ENCODE results near the gene TM7SF2. TPM values are rescaled to one million over a fixed set of nuclear protein-coding genes. Genes with fewer than 3 reads are reported as not detected.

Gene TM7SF2
- total and polyA plus RNA-seq, 2 donors (not counting 1 experiment from before 2014, with no cell fraction given) = 23.9 to 28.5 TPM

GRCh38 chr11:65112546-65113360, 1.1 kb downstream of the TM7SF2 start:
- Mint-ChIP-seq H3K9me3 (ENCODE audit: insufficient read depth) (no peaks in the 10 kb centered on the region), H3K27me3 (no peaks in the 10 kb centered on the region), H3K4me3 (peak overlapping the region; percentile 89), H3K27ac (peak overlapping the region; percentile 81), H3K4me1 (peaks cover 57% of the 10 kb centered on the region)
- peak; percentile 44 for ATAC-seq (ENCODE audit: low read depth)
- DNase-seq = peak; percentile 86
- peak overlapping the region; percentile 80 for H3K9ac ChIP-seq (ENCODE audit: low read length)
- peaks cover 48% of the 10 kb centered on the region for H4K20me1 ChIP-seq (ENCODE audit: control insufficient read depth, insufficient read depth, low read length, poor library complexity, severe bottlenecking)
- no peaks in the 10 kb centered on the region for H3K27me3 ChIP-seq (replicated peaks in 1 of 4; ENCODE audit: control extremely low read depth in 1 of 4, control insufficient read depth in 3 of 4, insufficient read depth in 4 of 4, low read length in 3 of 4)
- H3K36me3 ChIP-seq (replicated peaks in 1 of 2; ENCODE audit: control extremely low read depth in 1 of 2, control insufficient read depth in 1 of 2, extremely low read depth in 1 of 2, insufficient read depth in 2 of 2, low read length in 1 of 2) = peaks cover 0 to 31% of the 10 kb centered on the region in 2 experiments
- intact Hi-C loops (cut with micrococcal nuclease) = loop anchor here (1.0 to 10.0 kb wide), 5 partner anchors 16 to 502 kb away; partner anchors contain the start of genes ATG2A, MAP3K11, PCNX3 and POLA2
- no peak for TF ChIP-seq EZH2 (IDR thresholded peaks at IDR 0.05; ENCODE audit: borderline replicate concordance, insufficient read depth, low read depth, low read length, poor library complexity, severe bottlenecking)
- peak; percentile 90 for TF ChIP-seq CTCF (IDR thresholded peaks at IDR 0.05)
- WGBS (ENCODE audit: insufficient coverage) = under 1% methylated on average over 55 of the region's 57 CpGs
- ChIA-PET CTCF (interaction anchor here (0.6 to 7.7 kb wide), 18 partner anchors 9 to 265 kb away, joined by 3 to 118 read pairs (median 4); partner anchors contain the start of genes ARL2, CAPN1, FAU and MRPL49), POLR2A (interaction anchor here (0.6 to 3.6 kb wide), 12 partner anchors 9 to 1176 kb away, joined by 3 to 27 read pairs (median 7); partner anchors contain the start of genes ARL2, CAPN1, DPF2 and FAU)
- no peaks in the 10 kb centered on the region for H3K9me3 ChIP-seq (ENCODE audit: control extremely low read depth in 1 of 3, control insufficient read depth in 2 of 3, insufficient read depth in 1 of 3, low read length in 2 of 3)
- H3K4me3 ChIP-seq (ENCODE audit: control extremely low read depth in 1 of 5, extremely low read depth in 1 of 5, insufficient read depth in 1 of 5, low read depth in 2 of 5, low read length in 4 of 5) = peak overlapping the region in 4 of 5 experiments; percentile 58 to 92 (median 72)
- peak overlapping the region; percentile 99 for H3K4me2 ChIP-seq (replicated peaks; ENCODE audit: low read depth, low read length, poor library complexity, severe bottlenecking)
- peak overlapping the region; percentile 44 to 48 for H3K27ac ChIP-seq (ENCODE audit: low read length in 2 of 2)
- H2AFZ ChIP-seq (ENCODE audit: insufficient read depth, low read depth, low read length, poor library complexity, severe bottlenecking) = peak overlapping the region; percentile 64
- peaks cover 30 to 53% of the 10 kb centered on the region in 2 donors for H3K4me1 ChIP-seq (ENCODE audit: control insufficient read depth in 2 of 2, insufficient read depth in 2 of 2, low read length in 2 of 2)
- H3K79me2 ChIP-seq (ENCODE audit: control insufficient read depth, insufficient read depth, low read length) = peaks cover 49% of the 10 kb centered on the region
